ENCODE results near the gene SLC66A2. TPM values are rescaled to one million over a fixed set of nuclear protein-coding genes. Genes with fewer than 3 reads are reported as not detected.

Gene SLC66A2
- total RNA-seq, 1 donor from 2014 or later: 29.8 TPM

- H3K9me3 Mint-ChIP-seq: no peaks in the 10 kb centered on the region
- peaks cover 12% of the 10 kb centered on the region for H3K4me1 Mint-ChIP-seq
- H3K36me3 Mint-ChIP-seq (ENCODE audit: low read depth): no peaks in the 10 kb centered on the region
- peaks cover 42% of the 10 kb centered on the region for H3K27me3 Mint-ChIP-seq (ENCODE audit: low read depth)
- DNase-seq (ENCODE audit: low read depth, low spot score): no peak
- H3K4me3 Mint-ChIP-seq: peak overlapping the region; percentile 71
- H3K27ac Mint-ChIP-seq (ENCODE audit: unreplicated experiment): no peak overlapping the region
- TF ChIP-seq, protein P1, sequence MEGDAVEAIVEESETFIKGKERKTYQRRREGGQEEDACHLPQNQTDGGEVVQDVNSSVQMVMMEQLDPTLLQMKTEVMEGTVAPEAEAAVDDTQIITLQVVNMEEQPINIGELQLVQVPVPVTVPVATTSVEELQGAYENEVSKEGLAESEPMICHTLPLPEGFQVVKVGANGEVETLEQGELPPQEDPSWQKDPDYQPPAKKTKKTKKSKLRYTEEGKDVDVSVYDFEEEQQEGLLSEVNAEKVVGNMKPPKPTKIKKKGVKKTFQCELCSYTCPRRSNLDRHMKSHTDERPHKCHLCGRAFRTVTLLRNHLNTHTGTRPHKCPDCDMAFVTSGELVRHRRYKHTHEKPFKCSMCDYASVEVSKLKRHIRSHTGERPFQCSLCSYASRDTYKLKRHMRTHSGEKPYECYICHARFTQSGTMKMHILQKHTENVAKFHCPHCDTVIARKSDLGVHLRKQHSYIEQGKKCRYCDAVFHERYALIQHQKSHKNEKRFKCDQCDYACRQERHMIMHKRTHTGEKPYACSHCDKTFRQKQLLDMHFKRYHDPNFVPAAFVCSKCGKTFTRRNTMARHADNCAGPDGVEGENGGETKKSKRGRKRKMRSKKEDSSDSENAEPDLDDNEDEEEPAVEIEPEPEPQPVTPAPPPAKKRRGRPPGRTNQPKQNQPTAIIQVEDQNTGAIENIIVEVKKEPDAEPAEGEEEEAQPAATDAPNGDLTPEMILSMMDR (conservative IDR thresholded peaks at IDR 0.05): no peak
Measured at GRCh38 chr18:79952996-79953559, 1.6 kb upstream of the SLC66A2 start.

- TF ChIP-seq, protein P1 (conservative IDR thresholded peaks at IDR 0.05): no peak
- H3K4me1 Mint-ChIP-seq: peaks cover 12% of the 10 kb centered on the region
- no peak overlapping the region for H3K4me3 Mint-ChIP-seq
- no peaks in the 10 kb centered on the region for H3K9me3 Mint-ChIP-seq
- H3K27me3 Mint-ChIP-seq (ENCODE audit: low read depth): peaks cover 42% of the 10 kb centered on the region
- DNase-seq (ENCODE audit: low read depth, low spot score): no peak
- H3K27ac Mint-ChIP-seq (ENCODE audit: unreplicated experiment): no peak overlapping the region
- no peaks in the 10 kb centered on the region for H3K36me3 Mint-ChIP-seq (ENCODE audit: low read depth)
Measured at GRCh38 chr18:79952456-79952995, 1.1 kb upstream of the SLC66A2 start.

- H3K36me3 Mint-ChIP-seq (ENCODE audit: low read depth): no peaks in the 10 kb centered on the region
- H3K27me3 Mint-ChIP-seq (ENCODE audit: low read depth): peaks cover 35% of the 10 kb centered on the region
- H3K4me1 Mint-ChIP-seq: peaks cover 18% of the 10 kb centered on the region
- no peaks in the 10 kb centered on the region for H3K9me3 Mint-ChIP-seq
- H3K27ac Mint-ChIP-seq (ENCODE audit: unreplicated experiment): no peak overlapping the region
- H3K4me3 Mint-ChIP-seq: peak overlapping the region; percentile 92
- DNase-seq (ENCODE audit: low read depth, low spot score): no peak
- TF ChIP-seq, protein P1 (conservative IDR thresholded peaks at IDR 0.05): no peak
Measured at GRCh38 chr18:79950515-79951341, 725 bp downstream of the SLC66A2 start.

GRCh38 chr18:79949697-79950487 is 1.6 kb downstream of the SLC66A2 start:
- no peaks in the 10 kb centered on the region for H3K36me3 Mint-ChIP-seq (ENCODE audit: low read depth)
- TF ChIP-seq, protein P1 (conservative IDR thresholded peaks at IDR 0.05): no peak
- H3K27me3 Mint-ChIP-seq (ENCODE audit: low read depth): peaks cover 27% of the 10 kb centered on the region
- peaks cover 18% of the 10 kb centered on the region for H3K4me1 Mint-ChIP-seq
- peak overlapping the region; percentile 92 for H3K4me3 Mint-ChIP-seq
- no peak for DNase-seq (ENCODE audit: low read depth, low spot score)
- H3K27ac Mint-ChIP-seq (ENCODE audit: unreplicated experiment): no peak overlapping the region
- H3K9me3 Mint-ChIP-seq: no peaks in the 10 kb centered on the region

DNA sequence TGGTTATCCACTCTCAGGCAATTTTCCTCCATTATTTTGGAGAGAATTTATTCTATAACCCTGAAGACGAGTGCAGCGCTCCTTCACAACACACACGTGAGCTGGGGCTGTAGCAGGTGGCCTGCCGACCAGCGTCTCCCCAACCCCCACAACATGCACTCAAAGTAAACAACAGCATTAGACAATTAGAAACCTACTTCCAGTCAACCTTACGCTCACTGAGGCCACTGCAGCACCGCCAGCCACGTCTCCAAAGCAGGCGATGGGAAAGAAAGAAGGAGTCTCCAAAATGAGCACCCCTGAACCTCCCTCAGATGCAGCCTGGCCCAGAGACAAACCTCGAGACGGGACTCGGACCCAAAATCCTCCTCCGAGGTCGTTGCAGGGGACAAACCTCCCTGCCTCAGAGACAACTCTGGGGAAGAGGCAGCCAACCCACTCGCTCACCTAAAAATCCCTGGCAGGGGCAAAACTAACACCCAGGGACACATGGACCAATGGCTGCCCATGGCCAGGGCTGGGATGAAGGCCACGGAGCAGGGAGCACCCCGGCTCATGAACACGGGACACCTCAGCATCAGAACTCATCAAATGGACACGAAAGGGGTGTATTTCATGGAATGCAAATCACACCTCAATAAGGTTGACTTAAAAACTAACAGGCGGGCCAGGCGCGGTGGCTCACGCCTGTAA is 2.6 kb downstream of the SLC66A2 start:
- Mint-ChIP-seq H3K27ac (ENCODE audit: unreplicated experiment) (no peak overlapping the region), H3K4me1 (peaks cover 18% of the 10 kb centered on the region), H3K36me3 (ENCODE audit: low read depth) (no peaks in the 10 kb centered on the region), H3K9me3 (no peaks in the 10 kb centered on the region), H3K4me3 (peak overlapping the region; percentile 75), H3K27me3 (ENCODE audit: low read depth) (peaks cover 18% of the 10 kb centered on the region)
- TF ChIP-seq, protein P1 (conservative IDR thresholded peaks at IDR 0.05): no peak
- no peak for DNase-seq (ENCODE audit: low read depth, low spot score)

Data from neural crest cell (in vitro differentiated cells).